ENCODE data around the gene CHTF8. TPM values are rescaled to one million over a fixed set of nuclear protein-coding genes. Genes with fewer than 3 reads are reported as not detected.

The CHTF8 gene
- total RNA-seq, 1 experiment from 2014 or later = 119 TPM

GRCh38 chr16:69078073-69078472 is 54.3 kb downstream of the CHTF8 start:
- Histone ChIP-seq H3K36me3 (ENCODE audit: control insufficient read depth, insufficient read depth, low read length) (no peaks in the 10 kb centered on the region), H3K9me3 (no peaks in the 10 kb centered on the region), H3K27me3 (replicated peaks; ENCODE audit: control insufficient read depth, insufficient read depth, low read length) (no peaks in the 10 kb centered on the region), H3K4me1 (no peaks in the 10 kb centered on the region), H3K4me3 (ENCODE audit: low read depth, low read length) (no peak overlapping the region)
- BruUV-seq (replicated peaks) = no TSS peak
- ChIA-PET POLR2A (no interaction called here), CTCF (no interaction called here)
- H3K27ac Mint-ChIP-seq (ENCODE audit: unreplicated experiment) = no peak overlapping the region
- H3K4me3 Mint-ChIP-seq (ENCODE audit: unreplicated experiment) = no peak overlapping the region
- no peaks in the 10 kb centered on the region for H3K36me3 Mint-ChIP-seq (ENCODE audit: insufficient read depth, unreplicated experiment)
- intact Hi-C loops (cut with micrococcal nuclease; ENCODE audit: unreplicated experiment) = no loop called here
- DNase-seq = no peak
- no peaks in the 10 kb centered on the region for H3K27me3 Mint-ChIP-seq (ENCODE audit: insufficient read depth, unreplicated experiment)
- TF ChIP-seq, protein P1, sequence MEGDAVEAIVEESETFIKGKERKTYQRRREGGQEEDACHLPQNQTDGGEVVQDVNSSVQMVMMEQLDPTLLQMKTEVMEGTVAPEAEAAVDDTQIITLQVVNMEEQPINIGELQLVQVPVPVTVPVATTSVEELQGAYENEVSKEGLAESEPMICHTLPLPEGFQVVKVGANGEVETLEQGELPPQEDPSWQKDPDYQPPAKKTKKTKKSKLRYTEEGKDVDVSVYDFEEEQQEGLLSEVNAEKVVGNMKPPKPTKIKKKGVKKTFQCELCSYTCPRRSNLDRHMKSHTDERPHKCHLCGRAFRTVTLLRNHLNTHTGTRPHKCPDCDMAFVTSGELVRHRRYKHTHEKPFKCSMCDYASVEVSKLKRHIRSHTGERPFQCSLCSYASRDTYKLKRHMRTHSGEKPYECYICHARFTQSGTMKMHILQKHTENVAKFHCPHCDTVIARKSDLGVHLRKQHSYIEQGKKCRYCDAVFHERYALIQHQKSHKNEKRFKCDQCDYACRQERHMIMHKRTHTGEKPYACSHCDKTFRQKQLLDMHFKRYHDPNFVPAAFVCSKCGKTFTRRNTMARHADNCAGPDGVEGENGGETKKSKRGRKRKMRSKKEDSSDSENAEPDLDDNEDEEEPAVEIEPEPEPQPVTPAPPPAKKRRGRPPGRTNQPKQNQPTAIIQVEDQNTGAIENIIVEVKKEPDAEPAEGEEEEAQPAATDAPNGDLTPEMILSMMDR (IDR thresholded peaks at IDR 0.05; ENCODE audit: insufficient read depth in 1 of 2, low read depth in 1 of 2, low read length in 1 of 2, severe bottlenecking in 1 of 2, unreplicated experiment in 1 of 2) = no peak
- peaks cover 19% of the 10 kb centered on the region for H3K4me1 Mint-ChIP-seq (ENCODE audit: low read depth, unreplicated experiment)
- no peaks in the 10 kb centered on the region for H3K9me3 Mint-ChIP-seq (ENCODE audit: unreplicated experiment)

GRCh38 chr16:69077251-69077650 is 55.1 kb downstream of the CHTF8 start:
- no peak overlapping the region for H3K27ac Mint-ChIP-seq (ENCODE audit: unreplicated experiment)
- no TSS peak for BruUV-seq (replicated peaks)
- no peak overlapping the region for H3K4me3 Mint-ChIP-seq (ENCODE audit: unreplicated experiment)
- no peak for DNase-seq
- intact Hi-C loops (cut with micrococcal nuclease; ENCODE audit: unreplicated experiment) = no loop called here
- no peaks in the 10 kb centered on the region for H3K27me3 Mint-ChIP-seq (ENCODE audit: insufficient read depth, unreplicated experiment)
- H3K27me3 ChIP-seq (replicated peaks; ENCODE audit: control insufficient read depth, insufficient read depth, low read length) = no peaks in the 10 kb centered on the region
- H3K4me3 ChIP-seq (ENCODE audit: low read depth, low read length) = no peak overlapping the region
- POLR2A ChIA-PET = no interaction called here
- no peaks in the 10 kb centered on the region for H3K36me3 Mint-ChIP-seq (ENCODE audit: insufficient read depth, unreplicated experiment)
- TF ChIP-seq, protein P1 (IDR thresholded peaks at IDR 0.05; ENCODE audit: insufficient read depth in 1 of 2, low read depth in 1 of 2, low read length in 1 of 2, severe bottlenecking in 1 of 2, unreplicated experiment in 1 of 2) = no peak
- H3K9me3 Mint-ChIP-seq (ENCODE audit: unreplicated experiment) = no peaks in the 10 kb centered on the region
- H3K4me1 Mint-ChIP-seq (ENCODE audit: low read depth, unreplicated experiment) = peaks cover 27% of the 10 kb centered on the region
- H3K9me3 ChIP-seq = no peaks in the 10 kb centered on the region
- H3K36me3 ChIP-seq (ENCODE audit: control insufficient read depth, insufficient read depth, low read length) = no peaks in the 10 kb centered on the region
- CTCF ChIA-PET = no interaction called here
- peaks cover 6% of the 10 kb centered on the region for H3K4me1 ChIP-seq

- H3K4me1 ChIP-seq = peaks cover 34% of the 10 kb centered on the region
- DNase-seq = no peak
- BruUV-seq (replicated peaks) = no TSS peak
- no peak overlapping the region for H3K4me3 ChIP-seq (ENCODE audit: low read depth, low read length)
- intact Hi-C loops (cut with micrococcal nuclease; ENCODE audit: unreplicated experiment) = loop anchor here (5.0 kb wide), 1 partner anchor 41 kb away; no protein-coding TSS in a partner anchor
- POLR2A ChIA-PET = interaction anchor here (0.7 to 1.9 kb wide), 2 partner anchors 33 to 103 kb away, joined by 6 read pairs; partner anchors contain the start of gene HAS3
- peaks cover 44% of the 10 kb centered on the region for H3K4me1 Mint-ChIP-seq (ENCODE audit: low read depth, unreplicated experiment)
- TF ChIP-seq, protein P1 (IDR thresholded peaks at IDR 0.05; ENCODE audit: insufficient read depth in 1 of 2, low read depth in 1 of 2, low read length in 1 of 2, severe bottlenecking in 1 of 2, unreplicated experiment in 1 of 2) = no peak
- no peaks in the 10 kb centered on the region for H3K9me3 ChIP-seq
- no peaks in the 10 kb centered on the region for H3K9me3 Mint-ChIP-seq (ENCODE audit: unreplicated experiment)
- H3K36me3 ChIP-seq (ENCODE audit: control insufficient read depth, insufficient read depth, low read length) = no peaks in the 10 kb centered on the region
- no peaks in the 10 kb centered on the region for H3K27me3 Mint-ChIP-seq (ENCODE audit: insufficient read depth, unreplicated experiment)
- H3K27ac Mint-ChIP-seq (ENCODE audit: unreplicated experiment) = peak overlapping the region; percentile 48
- H3K4me3 Mint-ChIP-seq (ENCODE audit: unreplicated experiment) = no peak overlapping the region
- peaks cover 4% of the 10 kb centered on the region for H3K36me3 Mint-ChIP-seq (ENCODE audit: insufficient read depth, unreplicated experiment)
- CTCF ChIA-PET = interaction anchor here (0.6 to 2.6 kb wide), 4 partner anchors 26 to 226 kb away, joined by 3 to 10 read pairs (median 4); partner anchors contain the start of gene HAS3
- no peaks in the 10 kb centered on the region for H3K27me3 ChIP-seq (replicated peaks; ENCODE audit: control insufficient read depth, insufficient read depth, low read length)
Measured at GRCh38 chr16:69073181-69073702, 59.1 kb downstream of the CHTF8 start.

Measured in Caco-2 (cell line).